SK-N-DZ (cell line): ENCODE results near the gene PCNX1.
"Not testable (repeated sequence)": the region's sequence is repeated elsewhere in the genome, so short reads cannot be mapped to it uniquely, and the experiment has no call there.

Experiments used
- DNase-seq: peaks from one replicate; pipeline ENCODE4 v3.0.0-alpha.2; 2015; ENCODE audit warnings: low spot score

Gene PCNX1

DNA sequence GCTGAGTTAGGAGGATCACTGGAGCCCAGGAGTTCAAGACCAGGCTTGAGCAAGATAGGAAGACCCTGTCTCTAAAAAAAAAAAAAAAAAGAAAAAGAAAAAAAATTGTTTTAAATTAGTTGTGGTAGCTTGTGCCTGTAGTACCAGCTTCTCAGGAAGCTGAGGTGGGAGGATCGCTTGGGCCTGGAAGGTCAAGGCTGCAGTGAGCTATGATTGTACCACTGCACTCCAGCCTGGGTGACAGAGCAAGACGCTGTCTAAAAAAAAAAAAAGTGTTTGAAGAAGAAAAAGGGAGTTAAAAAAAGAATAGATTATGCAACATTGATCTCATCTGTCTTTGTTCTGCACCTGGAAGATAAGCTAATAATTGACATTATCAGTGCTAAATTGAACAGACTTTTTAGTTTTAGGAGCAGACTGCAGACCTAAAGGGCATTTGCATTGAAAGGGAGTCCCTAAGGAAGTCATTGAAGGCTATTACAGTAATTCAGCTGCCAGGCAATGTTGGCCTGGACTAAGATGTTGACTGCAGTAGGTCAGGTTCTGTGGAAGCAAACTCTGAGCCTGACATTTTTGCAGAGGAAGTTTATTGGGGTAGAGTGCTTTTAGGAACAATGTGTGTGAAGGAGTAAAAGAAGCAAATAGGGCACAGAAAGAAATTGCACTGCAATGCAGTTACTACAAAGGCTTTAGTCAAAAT, 215.8 kb downstream of the PCNX1 start:
- DNase-seq = no peak

DNA sequence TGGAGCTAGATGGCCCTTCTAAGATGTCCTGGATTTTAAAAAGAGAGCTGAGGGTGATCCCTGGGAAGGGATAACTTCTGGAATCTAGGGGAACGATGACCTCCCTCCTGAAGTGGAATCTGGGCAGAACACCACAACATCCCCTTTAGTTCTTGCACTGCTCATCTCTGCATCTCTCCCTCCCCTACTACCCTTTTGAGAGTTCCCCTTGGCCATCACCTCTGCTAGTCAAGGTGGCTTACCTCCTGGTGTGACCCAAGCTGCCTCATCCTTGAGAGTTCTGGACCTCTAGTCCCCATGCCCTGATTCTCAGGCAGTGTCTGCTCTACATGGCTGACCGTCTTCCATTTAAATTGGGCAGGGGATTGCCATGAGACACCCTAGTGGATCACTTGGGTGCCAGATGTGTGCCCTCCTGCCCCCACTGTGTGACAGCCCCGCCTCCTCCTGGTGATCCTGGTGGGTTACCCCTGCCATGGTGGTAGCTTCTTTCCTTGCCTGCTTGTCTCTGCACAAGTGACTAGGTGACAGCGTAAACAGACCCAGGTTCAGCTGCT, 216.4 kb downstream of the PCNX1 start:
- no peak for DNase-seq

DNA sequence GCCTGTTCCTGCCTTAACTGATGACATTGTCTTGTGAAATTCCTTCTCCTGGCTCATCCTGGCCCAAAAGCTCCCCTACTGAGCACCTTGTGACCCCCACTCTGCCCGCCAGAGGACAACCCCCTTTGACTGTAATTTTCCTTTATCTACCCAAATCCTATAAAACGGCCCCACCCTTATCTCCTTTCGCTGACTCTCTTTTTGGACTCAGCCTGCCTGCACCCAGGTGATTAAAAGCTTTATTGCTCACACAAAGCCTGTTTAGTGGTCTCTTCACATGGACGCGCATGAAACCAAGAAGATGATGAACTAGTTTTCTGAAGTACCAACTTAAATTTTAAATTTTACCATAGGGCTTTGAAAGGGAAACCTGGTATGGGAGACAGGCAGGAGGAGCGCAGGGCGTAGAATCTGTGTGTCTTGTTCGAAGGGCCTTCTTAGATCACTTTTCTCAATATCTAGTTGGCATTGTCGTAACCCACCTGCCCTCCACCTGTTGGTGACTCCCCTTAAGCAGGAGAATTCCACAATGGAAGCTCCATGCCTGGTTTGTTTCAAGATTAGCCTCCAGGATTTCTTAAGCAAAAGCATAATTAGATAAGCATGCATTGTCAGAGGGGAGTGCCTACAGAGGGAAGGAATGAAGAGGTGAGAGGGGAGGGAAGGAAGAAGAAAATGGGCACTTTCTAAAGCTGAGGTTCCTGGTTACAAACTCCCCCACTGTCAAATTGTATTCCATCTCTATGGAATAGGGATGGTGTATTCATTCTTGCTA, 222.6 kb downstream of the PCNX1 start:
- not testable (repeated sequence) for DNase-seq

DNA sequence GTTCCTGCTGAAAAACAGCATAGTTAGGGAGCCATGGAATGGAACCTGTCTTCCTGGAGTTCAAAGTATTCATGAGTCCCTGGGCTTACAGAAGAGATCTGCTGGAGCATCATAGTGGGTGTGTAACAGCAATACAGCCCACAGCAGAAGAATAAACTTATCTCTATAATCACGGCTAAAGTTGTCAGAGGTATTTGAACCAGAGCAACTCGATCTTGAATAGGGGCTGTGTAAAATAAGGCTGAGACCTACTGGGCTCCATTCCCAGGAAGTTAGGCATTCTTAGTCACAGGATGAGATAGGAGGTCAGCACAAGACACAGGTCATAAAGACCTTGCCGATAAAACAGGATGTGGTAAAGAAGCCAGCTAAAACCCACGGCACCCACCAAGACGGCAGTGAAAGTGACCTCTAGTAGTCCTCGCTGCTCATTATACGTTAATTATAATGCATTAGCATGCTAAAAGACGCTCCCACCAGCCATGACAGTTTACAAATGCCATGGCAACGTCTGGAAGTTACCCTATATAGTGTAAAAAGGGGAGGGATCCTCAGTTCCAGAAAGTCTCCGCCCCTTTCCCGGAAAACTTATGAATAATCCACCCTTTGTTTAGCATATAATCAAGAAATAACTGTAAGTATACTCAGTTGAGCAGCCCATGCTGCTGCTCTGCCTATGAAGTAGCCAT, 223.4 kb downstream of the PCNX1 start:
- no peak for DNase-seq

DNA sequence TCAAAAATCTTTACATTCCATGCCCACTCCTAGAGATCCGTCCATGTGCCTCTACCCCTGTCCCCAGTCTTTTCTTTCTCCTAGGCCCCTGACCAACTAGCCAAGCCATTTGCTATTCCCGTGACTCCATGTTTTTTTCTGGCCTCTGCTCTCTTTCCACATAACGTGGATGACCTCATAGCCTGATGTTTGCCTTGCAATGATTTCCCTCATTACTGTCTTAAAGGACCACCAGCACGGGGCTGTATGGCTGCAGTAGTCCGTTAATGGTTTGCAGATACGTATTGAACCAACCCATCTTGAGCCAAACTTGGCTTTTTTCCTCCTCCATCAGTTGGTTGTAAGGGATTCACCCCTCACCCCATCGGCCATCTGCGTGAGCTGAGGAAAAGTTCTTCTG, 226.0 kb downstream of the PCNX1 start:
- no peak for DNase-seq

DNA sequence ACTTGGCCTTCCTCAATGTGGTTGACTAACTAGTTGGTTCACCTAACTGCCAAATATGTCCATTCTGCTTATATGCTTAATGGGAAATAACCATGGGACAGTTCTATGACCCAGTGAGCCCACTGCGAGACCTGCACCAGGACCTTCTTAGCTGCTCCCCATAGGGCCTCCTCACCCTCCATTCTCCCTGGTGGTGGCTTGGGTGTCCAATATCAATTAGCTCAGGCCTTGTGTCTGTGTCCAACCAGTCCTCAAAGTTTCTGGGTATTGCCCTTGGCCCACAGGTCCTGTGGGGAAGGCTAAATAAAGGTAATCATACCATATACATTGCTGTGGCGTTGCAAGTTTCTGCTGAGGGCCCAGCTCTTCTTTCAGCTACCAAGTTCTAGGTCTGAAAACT, 228.2 kb downstream of the PCNX1 start:
- DNase-seq = no peak

DNA sequence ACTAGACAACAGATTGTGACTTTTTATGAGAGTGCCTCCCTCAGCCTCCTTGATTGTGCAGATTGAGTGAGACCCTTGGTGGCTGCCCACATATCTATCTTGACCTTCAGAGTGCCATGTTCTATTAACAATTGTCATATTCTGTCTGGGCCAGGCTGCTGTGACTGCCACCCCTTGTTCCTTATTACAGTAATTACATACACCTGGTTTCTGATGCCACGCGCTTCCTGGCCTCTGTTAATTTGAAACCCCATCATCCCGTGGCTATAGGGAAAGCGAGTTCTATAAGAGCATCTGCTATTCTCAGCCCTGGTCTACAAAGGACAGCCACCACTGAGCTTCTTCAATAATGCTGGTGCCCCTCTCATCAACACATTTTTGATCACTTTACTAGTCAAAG, 228.7 kb downstream of the PCNX1 start:
- no peak for DNase-seq

DNA sequence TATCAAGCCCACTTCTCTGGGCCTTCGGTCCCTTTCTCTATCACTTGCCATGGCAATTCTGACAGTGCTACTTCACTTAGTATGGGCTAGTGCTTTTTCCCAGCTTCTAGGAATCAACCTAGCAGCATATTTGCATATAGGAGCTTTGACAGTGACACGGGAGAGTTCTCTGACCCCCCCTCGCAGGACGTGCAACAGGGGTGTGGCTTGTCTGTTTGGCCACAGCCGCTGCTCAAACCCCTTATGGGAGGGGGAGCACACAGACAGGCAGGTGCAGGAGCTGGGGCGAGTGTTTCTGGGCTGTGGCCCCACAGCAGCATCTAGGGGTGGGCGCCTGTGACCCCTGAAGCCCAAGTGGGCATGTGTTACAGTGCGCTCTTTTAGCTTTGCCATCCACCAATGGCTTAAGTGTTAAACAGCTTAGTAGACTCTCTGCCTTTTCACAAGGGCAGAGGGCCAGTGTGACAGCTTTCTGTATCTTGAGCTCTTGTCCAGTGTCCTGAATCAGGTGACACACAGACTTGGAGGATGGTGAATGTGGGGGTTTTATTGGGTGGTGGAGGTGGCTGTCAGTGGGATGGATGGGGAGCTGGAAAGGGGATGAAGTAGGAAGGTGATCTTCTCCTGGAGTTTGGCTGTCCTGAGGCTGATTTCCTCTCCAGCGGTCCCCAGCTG, 229.3 kb downstream of the PCNX1 start:
- DNase-seq = no peak

DNA sequence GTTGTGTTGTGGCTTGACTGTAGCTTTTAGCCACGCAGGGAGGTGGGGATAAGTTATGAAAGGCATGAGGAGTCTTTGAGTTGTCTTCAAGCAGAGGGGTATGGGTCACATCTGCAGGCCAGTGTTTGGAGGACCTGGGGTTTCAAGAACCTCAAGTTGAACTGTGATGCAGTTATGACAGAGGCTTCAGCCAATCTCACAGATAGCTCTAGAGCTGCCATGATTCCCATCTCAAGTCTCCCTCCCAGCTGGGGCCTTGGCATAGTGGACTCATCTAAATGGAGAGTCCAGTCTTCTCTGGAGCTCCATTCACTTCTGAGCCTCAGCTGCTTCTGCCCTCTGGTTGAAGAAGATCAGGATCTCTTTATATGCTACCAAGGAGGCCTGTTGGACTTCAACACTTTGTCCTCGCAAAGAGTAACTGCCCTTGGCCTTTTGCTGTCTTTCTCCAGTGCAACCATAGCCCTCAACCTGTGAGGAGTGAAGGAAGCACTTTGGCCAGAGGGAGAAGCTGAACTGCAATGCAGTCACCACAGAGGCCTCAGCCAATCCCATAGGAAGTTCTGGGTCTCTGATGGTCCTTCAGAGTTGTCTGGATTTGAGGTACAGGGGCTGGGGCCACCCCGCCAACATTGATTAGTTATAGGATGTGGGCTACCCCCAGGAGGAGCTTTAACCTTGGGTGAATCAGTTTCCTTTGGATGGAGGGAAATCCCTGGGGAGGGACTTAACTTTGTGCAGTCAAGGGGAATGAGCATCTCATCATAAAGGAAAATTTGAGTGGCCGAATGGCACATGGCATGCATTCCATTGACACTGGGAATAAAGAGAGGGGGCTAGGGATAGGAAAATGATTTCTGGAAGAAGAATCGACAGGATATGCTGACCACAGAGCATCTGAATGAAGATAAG, 230.5 kb downstream of the PCNX1 start:
- no peak for DNase-seq

DNA sequence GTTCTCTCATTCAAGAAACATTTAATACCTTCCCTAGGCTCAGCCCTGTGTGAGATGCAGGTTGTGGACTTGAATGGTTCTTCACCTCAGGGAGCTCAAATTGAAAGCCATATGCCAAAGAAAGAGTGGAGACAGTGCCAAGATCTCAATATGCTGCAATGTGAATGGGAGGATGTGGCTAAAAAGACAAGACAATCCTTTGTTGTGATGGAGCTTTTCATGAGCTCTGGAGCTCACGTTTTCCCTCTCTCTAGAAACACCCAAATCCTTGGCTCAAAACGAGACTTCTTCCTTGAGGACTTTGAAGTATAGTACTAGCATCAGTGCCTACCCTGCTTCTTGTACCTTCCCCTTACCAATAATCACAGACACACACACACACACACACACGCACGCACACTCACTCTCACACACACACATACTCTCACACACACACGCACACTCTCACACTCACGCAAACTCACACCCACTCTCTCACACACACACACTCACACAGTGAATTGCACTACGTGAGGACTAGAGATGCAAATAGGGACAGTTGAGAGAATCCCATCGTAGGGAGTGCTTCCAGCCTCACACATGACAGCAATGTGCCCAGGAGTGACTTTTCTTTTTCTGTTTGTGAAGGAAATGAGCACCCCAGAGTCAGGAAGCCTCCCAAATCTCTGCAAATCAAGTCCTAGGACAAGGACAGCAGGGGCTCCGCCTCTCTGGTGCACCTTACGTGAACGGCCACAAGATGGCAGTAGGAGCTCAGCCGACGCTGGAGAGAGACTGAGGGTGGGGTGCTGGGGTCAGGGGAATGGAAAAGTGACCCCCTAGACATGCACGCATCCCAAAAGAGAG, 231.4 kb downstream of the PCNX1 start:
- peak; percentile 45 for DNase-seq

DNA sequence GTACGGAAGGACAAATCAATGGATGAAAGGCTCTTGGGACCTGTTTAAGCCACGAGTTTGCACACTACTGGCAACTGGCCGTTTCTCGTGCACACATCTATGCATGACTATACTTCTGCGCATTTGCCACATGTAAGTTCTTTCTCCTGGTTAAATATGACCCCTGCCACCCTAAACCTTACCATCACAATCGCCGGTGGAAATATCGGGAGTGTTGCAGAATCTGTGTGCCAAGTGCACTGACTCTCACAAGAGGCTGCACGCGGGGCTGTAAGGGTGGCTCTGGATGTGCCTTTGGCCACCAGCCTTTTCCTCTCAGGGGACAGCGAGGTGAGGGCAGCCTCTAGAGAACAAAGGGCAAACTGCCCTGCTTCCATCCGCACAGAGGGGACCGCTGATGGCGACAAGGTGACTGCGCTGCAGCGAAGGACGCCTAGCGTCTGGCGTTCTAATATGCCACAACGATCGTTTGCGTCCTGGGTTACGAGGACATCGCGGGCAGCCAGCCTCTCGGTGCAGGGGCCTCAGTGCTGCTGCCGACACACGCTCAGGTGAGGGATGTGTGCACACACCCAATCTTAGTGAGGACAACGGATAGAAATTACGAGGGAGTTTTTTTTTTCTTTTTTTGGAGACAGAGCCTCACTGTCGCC, 232.2 kb downstream of the PCNX1 start:
- DNase-seq = no peak

DNA sequence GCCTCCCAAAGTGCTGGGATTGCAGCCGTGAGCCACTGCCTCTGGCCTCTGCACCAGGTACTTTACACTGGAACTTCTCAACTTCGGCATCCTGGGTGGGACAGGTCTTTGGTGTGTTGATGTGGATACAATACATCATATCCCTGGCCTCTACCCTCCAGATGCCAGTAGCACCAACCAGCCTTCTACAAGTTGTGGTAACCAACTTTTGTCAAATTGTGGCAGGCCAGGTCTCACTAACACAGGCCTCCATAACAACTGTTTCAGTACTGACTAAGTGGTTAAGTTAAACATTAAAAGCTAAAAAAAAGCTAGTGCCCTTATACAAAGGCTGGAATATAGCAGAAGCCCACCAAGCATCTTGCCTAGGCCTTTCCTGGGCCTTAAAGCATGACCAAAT, 232.9 kb downstream of the PCNX1 start:
- no peak for DNase-seq

DNA sequence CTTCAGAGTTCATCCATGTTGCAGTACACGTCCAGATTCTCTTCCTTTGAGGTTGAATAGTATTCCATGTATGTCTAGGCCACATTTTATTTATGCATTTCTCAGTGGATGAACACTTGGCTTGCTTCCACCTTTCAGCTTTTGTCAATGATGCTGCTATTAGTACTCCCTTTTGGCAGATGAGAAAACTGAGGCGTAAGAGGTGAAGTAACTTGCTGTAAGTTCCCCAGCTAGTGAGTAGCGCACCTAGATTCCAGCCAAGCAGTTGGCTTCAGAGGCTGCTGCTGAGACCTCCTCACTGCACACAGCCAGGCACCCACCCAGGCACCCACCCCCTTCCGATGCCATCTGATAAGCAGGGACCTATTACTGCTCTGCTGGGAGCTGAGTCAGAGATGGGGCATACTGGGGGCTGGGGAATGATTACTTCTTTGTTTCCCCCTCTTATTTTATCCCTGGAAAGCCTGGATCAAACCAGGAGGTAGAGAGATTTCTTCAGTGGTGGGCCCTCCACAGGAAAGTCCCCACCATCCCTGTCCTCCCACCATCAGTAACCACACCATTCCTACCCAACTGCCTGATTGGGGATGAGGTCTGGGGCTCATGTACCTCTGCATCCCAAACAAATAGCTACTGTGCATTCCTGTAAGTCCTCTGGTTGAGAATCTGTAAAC, 234.6 kb downstream of the PCNX1 start:
- no peak for DNase-seq

DNA sequence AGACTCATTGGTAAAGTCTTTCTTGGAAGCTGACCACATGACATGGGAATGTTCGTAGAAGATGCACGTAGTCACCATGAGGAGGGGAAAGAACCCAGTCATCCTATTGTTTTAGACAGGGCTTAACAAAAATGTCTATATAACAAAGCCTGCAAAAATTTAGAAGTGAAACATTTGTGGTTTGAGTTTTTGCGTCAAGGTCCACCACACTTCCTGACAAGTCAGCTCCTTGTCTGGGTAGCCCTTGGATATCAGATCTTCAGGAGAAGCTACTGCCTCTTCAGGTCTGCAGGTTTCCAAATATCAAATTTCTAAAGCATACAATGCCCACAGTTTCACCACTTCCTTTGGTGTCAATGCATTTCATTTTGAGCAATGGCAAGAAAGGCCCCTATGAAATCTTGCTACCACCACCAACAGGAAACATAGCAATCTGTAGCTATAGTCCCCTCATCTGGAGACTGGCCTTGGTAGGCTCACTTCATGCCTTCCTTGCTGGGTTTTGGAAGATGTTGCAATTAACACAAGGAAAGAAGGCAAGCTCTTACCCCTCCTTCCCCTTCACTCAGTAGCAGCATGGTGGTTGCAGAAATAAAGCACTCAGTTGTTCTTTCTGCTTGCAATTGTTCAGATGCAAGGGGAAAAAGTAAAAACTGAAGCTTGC, 235.2 kb downstream of the PCNX1 start:
- DNase-seq = no peak

DNA sequence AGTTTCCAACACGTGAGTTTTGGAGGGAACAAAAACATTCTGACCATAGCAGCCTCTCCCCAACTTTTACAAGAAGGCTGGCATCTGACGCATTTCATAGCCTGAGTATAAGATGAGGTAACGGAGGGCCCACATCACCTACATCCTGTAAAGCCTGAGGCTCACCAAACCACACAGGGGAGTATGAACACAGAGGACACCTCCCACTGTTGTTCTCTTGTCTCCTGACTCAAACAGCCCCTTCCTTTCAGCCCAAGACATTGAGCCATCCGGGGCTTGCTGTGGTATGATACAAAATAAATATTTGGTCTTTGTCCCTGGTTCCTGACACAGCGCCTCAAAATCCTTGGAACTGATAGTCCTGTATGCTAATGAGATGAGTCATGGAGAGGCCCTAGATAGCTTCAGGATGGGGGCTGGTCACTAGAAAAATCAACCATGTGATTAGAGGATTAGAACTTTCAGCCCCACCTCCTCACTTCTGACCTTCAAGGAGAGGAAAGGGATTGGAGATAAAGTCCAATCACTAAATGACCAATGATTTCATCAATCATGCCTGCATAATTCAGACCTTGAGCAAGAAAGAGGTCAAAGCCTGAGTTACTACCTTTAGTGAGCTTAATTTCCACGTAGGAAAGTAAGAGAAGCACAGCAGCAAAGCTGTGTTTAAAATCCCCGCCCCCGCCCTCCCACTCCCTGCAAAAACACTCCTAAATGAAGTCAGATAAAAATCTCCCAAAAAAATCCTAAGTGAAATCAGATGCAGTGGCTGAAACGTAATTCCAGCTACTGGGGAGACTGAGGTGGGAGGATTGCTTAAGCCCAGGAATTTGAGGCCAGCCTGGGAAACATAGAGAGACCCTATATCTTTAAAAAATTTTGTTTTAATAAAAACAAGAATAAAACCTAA, 236.4 kb downstream of the PCNX1 start:
- DNase-seq = no peak

DNA sequence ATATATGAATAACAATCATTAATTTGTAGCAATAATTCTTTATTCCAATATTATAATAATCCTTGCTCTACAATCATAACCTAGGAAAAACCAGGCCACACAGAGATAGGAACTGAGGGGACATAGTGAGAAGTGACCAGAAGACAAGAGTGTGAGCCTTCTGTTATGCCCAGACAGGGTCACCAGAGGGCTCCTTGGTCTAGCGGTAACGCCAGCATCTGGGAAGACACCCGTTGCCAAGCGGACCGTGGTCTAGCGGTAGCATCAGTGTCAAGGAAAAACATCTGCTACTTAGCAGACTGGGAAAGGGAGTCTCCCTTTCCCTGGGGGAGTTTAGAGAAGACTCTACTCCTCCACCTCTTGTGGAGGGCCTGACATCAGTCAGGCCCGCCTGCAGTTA, 240.1 kb downstream of the PCNX1 start:
- not testable (repeated sequence) for DNase-seq

DNA sequence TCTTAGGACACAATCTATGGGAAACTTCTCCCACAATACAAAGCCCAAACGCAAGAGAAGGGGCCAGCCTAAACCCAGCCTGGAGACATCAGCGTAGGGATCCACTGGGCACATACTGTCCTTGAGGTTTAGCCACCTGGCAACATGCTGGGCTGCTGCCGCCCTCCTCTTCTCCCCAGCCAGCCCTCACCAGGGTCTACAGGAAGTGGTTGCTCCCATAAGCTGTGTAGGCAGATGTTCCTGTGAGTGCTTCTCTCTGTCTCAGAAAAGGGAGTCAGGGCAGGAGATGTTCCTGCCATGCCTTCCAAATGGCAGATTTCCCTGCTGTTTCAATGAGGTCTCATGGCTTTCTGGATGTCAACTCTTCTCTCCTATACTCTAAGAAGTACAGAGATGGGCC, 241.4 kb downstream of the PCNX1 start:
- no peak for DNase-seq
